Activated T-cell treated with anti-CD3 and anti-CD28 coated beads, Interleukin-2, amount 50 U/mL, for 24 hours (primary cell): ENCODE measurements around the gene NELL1.

Experiments
- DNase-seq: peaks from one replicate; pipeline ENCODE4 v3.0.0-alpha.2; 2020
- H3K27ac Mint-ChIP-seq: 2 replicates; pipeline ENCODE4 v1.8.0; 2020; ENCODE audit warnings: mild to moderate bottlenecking, mixed read lengths
- H3K27me3 Mint-ChIP-seq: 2 replicates; pipeline ENCODE4 v1.8.0; 2020; ENCODE audit warnings: mixed read lengths
- H3K36me3 Mint-ChIP-seq: 2 replicates; pipeline ENCODE4 v1.8.0; 2020; ENCODE audit warnings: low read depth, mixed read lengths
- H3K4me1 Mint-ChIP-seq: 2 replicates; pipeline ENCODE4 v1.8.0; 2020; ENCODE audit warnings: low read depth, mixed read lengths
- H3K4me3 Mint-ChIP-seq: 2 replicates; pipeline ENCODE4 v1.8.0; 2020; ENCODE audit warnings: mild to moderate bottlenecking, moderate library complexity, mixed read lengths
- H3K9me3 Mint-ChIP-seq: 2 replicates; pipeline ENCODE4 v1.8.0; 2020; ENCODE audit warnings: mixed read lengths

NELL1 gene

DNA sequence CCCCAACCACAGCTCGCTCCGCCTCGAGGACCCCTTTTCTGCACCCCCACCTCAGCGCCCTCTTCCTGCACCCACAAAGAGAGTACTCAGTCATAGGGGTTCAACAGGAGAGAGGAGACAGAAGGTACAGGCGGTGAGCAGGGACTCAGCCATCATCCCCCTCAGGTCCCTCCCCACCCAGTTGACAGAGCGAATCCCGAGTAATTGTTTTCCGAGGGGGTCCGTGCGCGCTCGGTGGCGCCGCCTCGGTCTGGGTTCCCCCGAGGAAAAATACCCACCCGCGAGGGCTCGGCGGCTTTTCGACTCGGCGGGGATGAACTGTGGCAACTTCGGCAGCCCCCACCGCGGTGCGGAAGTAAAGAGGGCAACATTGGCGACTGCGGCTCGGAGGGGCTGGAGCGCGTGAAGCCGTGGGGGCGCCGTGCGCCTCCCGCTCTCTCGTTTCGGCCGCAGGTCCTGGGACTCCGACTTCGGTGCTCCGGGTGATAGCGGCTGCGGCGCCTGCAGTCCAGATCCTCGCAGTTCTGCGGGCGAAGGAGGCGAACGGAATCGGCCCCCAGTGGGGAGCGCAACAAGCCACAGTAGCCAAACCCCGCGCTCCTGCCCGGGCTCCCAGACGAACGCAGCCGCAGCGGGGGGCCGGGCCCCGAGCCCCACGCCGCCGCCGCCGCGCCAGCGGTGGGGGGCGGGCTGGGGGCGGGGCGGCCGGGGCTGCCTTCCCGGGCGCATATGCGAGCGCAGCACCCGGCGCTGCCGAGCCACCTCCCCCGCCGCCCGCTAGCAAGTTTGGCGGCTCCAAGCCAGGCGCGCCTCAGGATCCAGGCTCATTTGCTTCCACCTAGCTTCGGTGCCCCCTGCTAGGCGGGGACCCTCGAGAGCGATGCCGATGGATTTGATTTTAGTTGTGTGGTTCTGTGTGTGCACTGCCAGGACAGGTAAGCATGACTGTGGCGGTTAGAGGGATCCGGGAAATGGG is at the start of gene NELL1:
Gene NELL1, plus strand, starts transcription at position 743 of the 976 bp plus-strand sequence.
- Mint-ChIP-seq H3K9me3 (no peaks in the 10 kb centered on the region), H3K27me3 (peaks cover 85% of the 10 kb centered on the region), H3K4me1 (peaks cover 12% of the 10 kb centered on the region), H3K27ac (no peak within 1 kb of the TSS), H3K36me3 (no peaks in the 10 kb centered on the region), H3K4me3 (no peak within 1 kb of the TSS)
- no peak for DNase-seq

DNA sequence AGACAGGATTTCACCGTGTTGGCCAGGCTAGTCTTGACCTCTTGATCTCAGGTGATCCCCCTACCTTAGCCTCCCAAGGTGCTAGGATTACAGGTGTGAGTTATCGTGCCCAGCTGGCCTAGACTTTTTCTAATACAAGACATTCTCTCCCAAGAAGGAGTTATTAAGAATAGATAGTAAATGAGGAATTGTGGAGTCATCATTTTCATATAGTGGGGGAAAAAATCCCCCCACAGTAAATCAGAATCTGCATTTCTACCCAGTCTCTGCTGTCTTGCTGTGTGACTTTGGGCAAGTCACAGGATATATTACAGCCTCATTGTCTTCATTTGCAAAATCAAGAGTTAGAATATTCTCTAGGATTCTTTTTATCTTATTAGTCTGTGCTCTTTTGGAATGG is 48.4 kb upstream of the NELL1 start:
- Mint-ChIP-seq H3K36me3 (no peaks in the 10 kb centered on the region), H3K4me3 (no peak overlapping the region), H3K27ac (no peak overlapping the region), H3K9me3 (no peaks in the 10 kb centered on the region), H3K4me1 (no peaks in the 10 kb centered on the region), H3K27me3 (peaks cover 37% of the 10 kb centered on the region)
- DNase-seq, result no peak

DNA sequence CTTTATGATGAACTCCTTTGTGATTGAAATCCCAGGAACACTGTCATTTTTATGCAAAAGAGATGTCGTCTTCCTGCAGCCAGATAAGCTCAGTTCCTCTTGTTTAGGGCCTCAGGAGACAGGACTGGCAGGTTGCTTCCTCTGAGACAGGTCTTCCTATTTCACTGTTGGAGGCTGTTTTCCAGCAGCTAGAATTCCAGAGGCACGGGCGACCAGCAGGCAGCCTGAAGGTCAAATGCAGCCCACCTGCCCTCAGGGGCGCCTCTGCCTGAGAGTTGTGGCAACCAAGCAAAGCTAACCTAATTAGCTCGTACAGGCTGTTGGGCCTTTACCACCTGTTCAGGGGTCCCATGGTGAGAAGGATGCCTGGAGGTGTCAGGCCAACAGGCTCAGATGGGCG is 47.7 kb upstream of the NELL1 start:
- H3K27me3 Mint-ChIP-seq, result peaks cover 37% of the 10 kb centered on the region
- no peaks in the 10 kb centered on the region for H3K36me3 Mint-ChIP-seq
- DNase-seq, result no peak
- H3K4me3 Mint-ChIP-seq, result no peak overlapping the region
- H3K9me3 Mint-ChIP-seq, result no peaks in the 10 kb centered on the region
- H3K27ac Mint-ChIP-seq, result no peak overlapping the region
- H3K4me1 Mint-ChIP-seq, result no peaks in the 10 kb centered on the region

DNA sequence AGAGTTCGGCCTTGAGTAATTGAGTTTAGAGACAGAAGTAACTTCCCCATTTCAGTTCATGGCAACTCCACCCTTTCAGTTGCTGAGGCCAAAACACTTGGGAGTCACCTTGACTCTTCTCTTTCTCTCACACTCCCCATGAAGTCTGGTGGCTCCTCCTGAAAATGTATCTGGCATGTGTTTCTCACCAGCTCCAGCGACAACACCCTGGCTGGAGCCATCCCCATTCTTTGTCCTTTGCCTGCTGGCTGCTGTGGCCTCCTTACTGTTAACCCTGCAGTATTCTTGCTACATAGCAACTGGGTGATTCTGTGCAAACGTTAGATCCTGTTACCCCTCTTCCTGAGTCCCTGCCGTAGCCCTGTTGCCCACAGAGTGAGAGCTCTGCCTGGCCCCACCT is 46.1 kb upstream of the NELL1 start:
- no peaks in the 10 kb centered on the region for H3K4me1 Mint-ChIP-seq
- H3K27ac Mint-ChIP-seq, result no peak overlapping the region

DNA sequence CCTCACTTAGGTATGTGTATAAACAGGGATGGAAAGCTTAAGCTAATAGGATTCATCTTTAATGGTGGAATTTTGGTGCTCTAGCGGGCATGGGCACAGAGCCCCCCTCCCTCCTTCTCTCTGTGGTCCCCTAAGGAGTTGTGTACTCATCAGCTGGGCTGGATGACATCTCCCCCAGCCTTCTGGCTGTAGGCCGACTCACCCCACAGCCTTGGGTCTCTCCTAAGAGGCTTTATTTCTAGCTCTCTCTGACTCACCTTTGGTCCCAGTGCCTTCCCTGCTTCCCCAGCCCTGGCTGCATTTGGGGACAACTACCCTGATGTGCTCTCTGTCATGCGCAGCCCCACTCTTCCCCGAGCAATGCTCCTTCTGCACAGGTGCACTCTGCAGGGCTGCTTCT is 43.1 kb upstream of the NELL1 start:
- H3K9me3 Mint-ChIP-seq, result no peaks in the 10 kb centered on the region
- no peak overlapping the region for H3K4me3 Mint-ChIP-seq
- peaks cover 17% of the 10 kb centered on the region for H3K27me3 Mint-ChIP-seq
- no peak overlapping the region for H3K27ac Mint-ChIP-seq
- no peak for DNase-seq
- no peaks in the 10 kb centered on the region for H3K36me3 Mint-ChIP-seq
- H3K4me1 Mint-ChIP-seq, result no peaks in the 10 kb centered on the region

More for the DNA sequence above, 46.1 kb upstream of the NELL1 start:
- Mint-ChIP-seq H3K36me3 (no peaks in the 10 kb centered on the region), H3K4me3 (no peak overlapping the region), H3K9me3 (no peaks in the 10 kb centered on the region), H3K27me3 (peaks cover 25% of the 10 kb centered on the region)
- DNase-seq, result no peak

DNA sequence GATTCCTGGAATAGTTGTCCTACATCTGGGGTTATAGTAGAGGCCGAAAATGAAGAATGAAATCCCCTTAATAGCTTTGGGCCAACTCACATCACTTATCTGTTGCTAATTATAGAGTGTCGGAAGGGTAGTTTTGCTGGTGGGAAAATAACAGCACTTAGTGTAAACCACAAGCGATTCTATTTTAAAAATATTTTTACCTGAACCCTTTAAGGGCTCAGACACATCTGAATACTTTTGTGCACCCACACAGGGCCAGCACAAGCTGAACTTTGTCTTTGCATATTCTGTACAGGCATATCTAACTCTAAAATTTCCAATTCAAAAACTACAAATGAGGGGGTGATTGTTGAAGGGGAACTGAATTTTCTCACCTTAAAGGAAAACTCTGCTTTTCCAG is 42.4 kb upstream of the NELL1 start:
- H3K27ac Mint-ChIP-seq, result no peak overlapping the region
- no peak overlapping the region for H3K4me3 Mint-ChIP-seq
- no peaks in the 10 kb centered on the region for H3K36me3 Mint-ChIP-seq
- DNase-seq, result no peak
- no peaks in the 10 kb centered on the region for H3K9me3 Mint-ChIP-seq
- peaks cover 16% of the 10 kb centered on the region for H3K27me3 Mint-ChIP-seq
- no peaks in the 10 kb centered on the region for H3K4me1 Mint-ChIP-seq

DNA sequence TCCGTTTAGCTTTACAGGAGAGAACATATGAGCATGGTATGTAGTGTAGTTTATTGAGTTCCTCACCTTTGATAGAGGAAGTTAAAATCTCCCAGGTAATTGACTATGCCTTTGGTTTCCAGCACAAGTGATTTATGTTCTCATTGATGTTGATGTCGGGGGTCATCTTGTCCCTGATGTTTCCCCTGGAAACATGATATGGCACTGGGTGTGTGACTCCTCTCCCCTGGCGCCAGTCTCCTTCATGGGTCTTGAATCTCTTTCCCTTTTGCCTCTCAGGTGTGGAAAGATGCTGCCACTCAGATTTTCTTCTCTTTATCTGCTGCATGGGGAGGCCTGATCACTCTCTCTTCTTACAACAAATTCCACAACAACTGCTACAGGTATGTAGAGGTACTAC is 41.7 kb upstream of the NELL1 start:
- Mint-ChIP-seq H3K4me3 (no peak overlapping the region), H3K27ac (no peak overlapping the region), H3K4me1 (no peaks in the 10 kb centered on the region), H3K36me3 (no peaks in the 10 kb centered on the region), H3K9me3 (no peaks in the 10 kb centered on the region), H3K27me3 (peaks cover 16% of the 10 kb centered on the region)
- no peak for DNase-seq

DNA sequence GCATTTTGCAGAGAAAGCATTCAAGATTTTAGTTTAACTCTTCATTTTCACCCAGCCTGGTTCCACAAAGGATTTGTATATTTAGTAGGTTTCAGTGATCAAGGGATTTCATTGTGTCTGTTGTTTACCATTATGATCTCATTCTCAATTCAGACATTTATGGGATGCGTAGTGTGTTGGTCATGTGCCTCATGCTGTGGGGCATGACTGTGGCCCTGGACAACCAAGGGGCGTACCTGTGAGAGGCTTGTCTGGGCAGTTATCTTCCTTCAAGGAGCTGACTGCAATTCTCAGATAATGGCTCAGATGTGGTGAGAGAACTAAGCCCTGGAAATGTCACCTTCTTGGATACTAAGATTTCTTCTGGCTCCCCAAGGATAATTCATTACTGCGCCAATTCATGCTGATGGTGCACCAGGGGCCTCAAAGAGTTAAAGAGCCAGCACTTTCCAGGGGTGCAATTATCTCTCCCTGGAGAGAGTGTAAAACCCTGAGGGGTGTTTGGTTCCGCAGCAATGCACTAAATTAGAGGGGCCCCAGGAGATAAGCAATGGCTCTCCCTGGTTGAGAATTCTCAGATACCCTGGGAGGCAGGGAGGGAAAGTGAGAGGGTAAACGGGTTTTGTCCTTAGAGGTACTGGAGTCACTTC is 37.7 kb upstream of the NELL1 start:
- Mint-ChIP-seq H3K4me3 (no peak overlapping the region), H3K9me3 (no peaks in the 10 kb centered on the region), H3K36me3 (no peaks in the 10 kb centered on the region), H3K4me1 (no peaks in the 10 kb centered on the region), H3K27me3 (peaks cover 11% of the 10 kb centered on the region), H3K27ac (no peak overlapping the region)
- DNase-seq, result no peak

DNA sequence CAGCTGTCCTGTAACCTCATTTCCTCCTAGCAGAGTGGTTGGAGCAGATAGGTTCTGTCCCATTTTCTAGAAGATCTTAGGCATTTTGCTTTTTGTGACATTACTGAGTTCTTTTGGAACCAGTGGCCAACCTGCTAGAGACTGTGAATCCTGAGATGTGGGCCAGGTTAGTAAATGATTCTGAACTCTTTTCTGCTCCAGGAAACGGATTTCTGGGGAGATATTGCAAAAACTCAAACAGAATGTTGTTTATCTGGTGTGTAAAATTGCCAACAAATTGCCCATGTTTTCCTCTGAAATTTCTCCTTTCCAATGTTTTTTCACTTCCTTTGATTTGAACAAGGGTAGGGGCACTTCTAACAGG is 37.2 kb upstream of the NELL1 start:
- Mint-ChIP-seq H3K4me1 (no peaks in the 10 kb centered on the region), H3K36me3 (no peaks in the 10 kb centered on the region), H3K4me3 (no peak overlapping the region), H3K9me3 (no peaks in the 10 kb centered on the region), H3K27ac (no peak overlapping the region), H3K27me3 (peaks cover 11% of the 10 kb centered on the region)
- no peak for DNase-seq

DNA sequence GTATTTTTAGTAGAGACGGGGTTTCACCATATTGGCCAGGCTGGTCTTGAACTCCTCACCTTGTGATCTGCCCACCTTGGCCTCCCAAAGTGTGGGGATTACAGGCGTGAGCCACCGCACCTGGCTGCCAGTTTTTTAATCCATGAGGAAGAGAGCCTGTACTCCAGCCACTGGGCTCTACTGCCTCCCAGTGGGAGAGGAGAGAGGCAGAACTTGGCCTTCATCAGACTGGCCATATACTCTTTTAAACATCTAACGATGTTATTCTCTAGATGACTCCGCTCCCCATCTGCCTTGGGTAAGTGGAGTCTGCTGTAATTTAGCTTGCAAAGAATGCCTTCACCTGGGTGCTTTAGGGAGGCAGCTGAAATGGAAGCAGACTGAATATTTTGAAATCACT is 35.3 kb upstream of the NELL1 start:
- Mint-ChIP-seq H3K27ac (no peak overlapping the region), H3K4me1 (no peaks in the 10 kb centered on the region), H3K36me3 (no peaks in the 10 kb centered on the region), H3K9me3 (no peaks in the 10 kb centered on the region), H3K4me3 (no peak overlapping the region), H3K27me3 (peaks cover 19% of the 10 kb centered on the region)
- no peak for DNase-seq

DNA sequence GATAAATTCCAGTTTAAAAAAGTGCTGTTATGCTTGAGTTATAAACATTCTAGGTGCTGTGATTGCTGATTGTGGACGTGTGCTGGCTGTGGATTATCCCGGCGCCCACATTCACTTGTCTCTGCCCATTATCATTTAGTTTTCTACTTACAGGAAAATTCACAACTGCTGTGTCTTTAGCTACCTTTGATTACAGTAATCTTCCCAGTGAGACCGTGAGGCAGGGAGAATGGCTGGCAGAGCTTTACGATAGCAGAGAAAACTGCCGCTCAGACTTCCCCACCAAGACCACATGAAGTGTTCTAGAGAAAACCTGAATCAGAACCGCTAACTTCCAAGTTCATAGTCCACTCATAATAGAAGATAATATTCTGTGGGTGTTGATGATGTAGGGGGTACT is 34.6 kb upstream of the NELL1 start:
- Mint-ChIP-seq H3K9me3 (no peaks in the 10 kb centered on the region), H3K36me3 (no peaks in the 10 kb centered on the region), H3K27ac (no peak overlapping the region), H3K4me1 (no peaks in the 10 kb centered on the region), H3K27me3 (peaks cover 21% of the 10 kb centered on the region), H3K4me3 (no peak overlapping the region)
- no peak for DNase-seq

DNA sequence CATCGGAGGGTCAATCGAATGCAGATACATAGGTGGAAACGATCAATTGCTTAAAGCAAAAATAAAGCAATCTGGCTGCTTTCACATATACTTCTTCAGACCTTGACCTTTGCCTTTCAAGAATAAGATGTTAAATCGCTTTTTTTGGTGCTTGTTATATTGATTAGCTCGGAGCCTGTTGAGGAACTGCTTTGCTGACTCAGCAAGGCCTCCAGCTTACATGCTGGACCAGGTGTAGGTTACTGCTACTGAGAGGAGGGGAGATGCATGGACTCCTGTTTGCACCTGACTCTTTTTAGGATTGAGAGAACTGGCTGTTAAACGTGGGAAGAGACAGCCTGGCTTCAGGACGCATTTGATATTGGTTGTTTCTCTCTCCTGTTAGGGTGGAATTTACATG is 31.3 kb upstream of the NELL1 start:
- Mint-ChIP-seq H3K36me3 (no peaks in the 10 kb centered on the region), H3K27ac (no peak overlapping the region), H3K9me3 (no peaks in the 10 kb centered on the region), H3K4me1 (no peaks in the 10 kb centered on the region), H3K27me3 (peaks cover 23% of the 10 kb centered on the region), H3K4me3 (no peak overlapping the region)
- DNase-seq, result no peak

DNA sequence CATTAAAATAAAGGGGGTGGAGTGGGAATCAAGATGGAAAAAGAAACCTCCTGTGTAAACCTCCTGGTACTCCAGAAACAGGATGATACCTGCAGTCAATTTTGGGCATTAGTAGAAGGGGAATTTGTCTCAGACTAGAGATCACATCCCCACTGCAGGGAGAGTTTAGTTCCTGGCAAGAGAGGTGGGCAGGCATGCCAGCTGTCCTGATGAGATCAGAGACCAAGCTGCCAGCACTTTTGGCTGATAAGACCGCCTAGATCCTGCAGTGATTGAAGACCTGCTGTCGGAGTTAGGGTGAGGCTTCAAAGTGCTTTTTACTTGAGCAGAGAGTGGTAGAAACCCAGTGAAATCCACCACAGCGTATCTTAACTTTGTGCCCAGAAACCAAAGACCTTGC is 29.7 kb upstream of the NELL1 start:
- Mint-ChIP-seq H3K27me3 (peaks cover 22% of the 10 kb centered on the region), H3K27ac (no peak overlapping the region), H3K9me3 (no peaks in the 10 kb centered on the region), H3K4me3 (no peak overlapping the region), H3K36me3 (no peaks in the 10 kb centered on the region), H3K4me1 (no peaks in the 10 kb centered on the region)
- no peak for DNase-seq

DNA sequence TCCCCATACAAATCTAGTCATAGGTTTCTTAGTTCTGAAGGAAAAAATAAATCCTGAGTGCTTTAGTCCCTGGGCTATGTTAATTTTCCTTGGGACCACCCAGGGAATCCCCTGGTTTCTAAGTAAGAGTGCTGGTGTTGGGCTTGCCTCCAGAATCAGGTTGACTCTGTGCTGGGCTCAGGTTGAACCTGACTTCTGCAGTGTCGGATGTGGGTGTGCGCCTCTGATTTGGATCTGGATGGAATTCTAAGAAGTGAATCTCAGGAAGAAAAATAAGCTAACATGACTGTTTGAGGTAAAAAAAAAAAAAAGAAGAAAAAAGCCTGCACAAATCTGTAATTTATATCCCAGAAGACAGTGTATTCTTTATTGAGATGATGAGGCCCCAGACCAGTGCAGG is 29.0 kb upstream of the NELL1 start:
- H3K9me3 Mint-ChIP-seq, result no peaks in the 10 kb centered on the region
- no peak overlapping the region for H3K4me3 Mint-ChIP-seq
- H3K36me3 Mint-ChIP-seq, result no peaks in the 10 kb centered on the region
- H3K27me3 Mint-ChIP-seq, result peaks cover 18% of the 10 kb centered on the region
- DNase-seq, result no peak
- H3K4me1 Mint-ChIP-seq, result no peaks in the 10 kb centered on the region
- H3K27ac Mint-ChIP-seq, result no peak overlapping the region

DNA sequence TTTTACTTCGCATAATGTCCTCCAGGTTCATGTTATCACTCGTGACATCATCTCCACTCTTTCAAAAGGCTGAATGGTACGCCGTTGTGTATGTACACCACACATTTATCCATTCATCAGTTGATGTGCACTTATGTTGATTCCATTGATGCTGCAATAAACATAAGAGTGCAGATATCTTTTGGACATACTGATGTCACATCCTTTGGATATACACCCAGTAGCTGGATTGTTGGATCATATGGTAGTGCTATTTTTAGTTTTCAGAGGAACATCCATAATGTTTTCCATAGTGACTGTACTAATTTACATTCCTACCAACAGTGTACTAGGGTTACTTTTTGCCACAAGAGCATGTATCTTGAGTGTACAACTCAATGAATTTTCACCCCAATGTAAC is 25.0 kb upstream of the NELL1 start:
- Mint-ChIP-seq H3K9me3 (no peaks in the 10 kb centered on the region), H3K36me3 (no peaks in the 10 kb centered on the region), H3K27ac (no peak overlapping the region), H3K4me3 (no peak overlapping the region), H3K27me3 (peaks cover 13% of the 10 kb centered on the region), H3K4me1 (no peaks in the 10 kb centered on the region)
- no peak for DNase-seq
